NCI-H2196 treated with DMSO at 0.1 percent for 48 hours (cell line): ENCODE results near the gene CUL4A.
A peak's percentile ranks its signal among the peaks of the same experiment; 100 is the strongest.
"Not testable (repeated sequence)": the region's sequence is repeated elsewhere in the genome, so short reads cannot be mapped to it uniquely, and the experiment has no call there.

Experiments
- DNase-seq: peaks from one replicate; lab custom pipeline; 2025; ENCODE audit not compliant: unreplicated experiment; lab: John Stamatoyannopoulos, UW

CUL4A gene

DNA sequence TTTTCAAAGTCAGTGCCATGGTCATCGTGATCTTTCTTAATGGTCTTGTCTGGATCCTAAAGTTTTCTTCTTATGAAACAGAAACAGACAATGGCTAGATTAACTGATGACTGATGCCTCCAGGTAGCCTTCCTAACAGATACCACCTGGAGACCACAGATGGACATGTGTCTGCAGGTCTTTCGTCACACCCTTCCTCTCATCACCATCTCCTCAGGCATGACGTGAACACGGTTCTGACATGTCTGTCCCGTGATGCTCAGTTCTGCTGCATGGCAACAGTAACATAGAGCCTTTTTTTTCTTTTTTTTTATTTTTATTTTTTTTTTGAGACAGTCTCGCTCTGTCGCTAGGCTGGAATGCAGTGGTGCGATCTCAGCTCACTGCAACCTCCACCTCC, 74.5 kb downstream of the CUL4A start:
- DNase-seq: no peak

GRCh38 chr13:113288880-113289279, 79.5 kb downstream of the CUL4A start:
- no peak for DNase-seq

DNA sequence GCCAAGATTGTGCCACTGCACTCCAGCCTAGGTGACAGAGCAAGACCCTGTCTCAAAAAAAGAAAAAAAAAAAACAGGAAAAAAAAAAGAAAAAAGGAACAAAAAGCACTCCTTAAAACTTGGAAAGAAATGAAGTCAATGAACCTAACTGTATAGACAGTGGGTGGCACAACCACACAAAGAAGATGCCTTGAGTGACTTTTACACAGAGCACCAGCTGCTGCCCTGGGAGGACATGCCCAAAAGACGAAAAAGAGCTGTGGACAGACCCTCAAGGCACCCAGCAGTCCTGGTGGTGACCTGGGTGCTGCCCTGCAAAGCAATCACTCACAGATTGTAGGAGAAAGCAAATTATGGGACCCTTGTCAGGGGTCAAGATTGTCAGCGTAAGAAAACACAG, 81.7 kb downstream of the CUL4A start:
- DNase-seq: no peak

DNA sequence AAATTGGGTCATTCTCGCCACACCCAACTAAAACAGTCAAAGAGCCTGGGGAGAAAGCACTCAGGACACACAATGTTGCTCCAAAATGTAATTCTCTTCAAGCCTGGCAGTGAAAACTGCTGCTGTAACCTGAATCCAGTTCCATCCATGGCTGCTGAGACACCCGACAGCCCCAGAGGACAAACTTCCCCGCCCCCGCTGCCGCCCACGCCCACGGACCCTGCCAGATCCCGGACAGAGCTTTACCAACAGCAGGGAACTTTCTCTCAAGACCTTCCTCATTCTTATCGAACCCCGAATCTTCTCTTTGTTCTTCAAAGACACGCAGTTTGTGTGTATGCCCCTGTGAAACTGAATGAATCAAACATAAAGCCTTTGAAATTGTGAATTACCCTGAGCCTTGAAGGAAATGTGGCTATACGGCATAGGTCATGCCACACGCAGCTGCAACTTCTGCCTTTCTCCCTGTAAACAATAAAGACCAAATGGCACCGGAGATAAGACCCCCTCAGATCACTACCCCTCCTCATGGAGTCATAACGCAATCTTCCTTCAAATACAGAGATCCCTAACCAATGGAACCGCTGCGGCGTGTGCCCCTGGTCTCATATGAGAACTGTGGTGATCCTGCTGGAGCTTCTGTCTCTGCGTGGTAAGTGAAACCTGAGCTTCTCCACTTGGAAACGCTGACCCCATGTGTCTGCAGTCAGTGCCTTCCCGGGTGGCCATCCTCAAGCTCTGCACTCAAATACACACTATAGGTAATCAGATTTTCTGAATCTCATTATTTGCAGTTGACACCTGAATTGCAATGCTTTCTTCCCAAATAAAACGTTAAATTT, 82.8 kb downstream of the CUL4A start:
- DNase-seq: no peak

DNA sequence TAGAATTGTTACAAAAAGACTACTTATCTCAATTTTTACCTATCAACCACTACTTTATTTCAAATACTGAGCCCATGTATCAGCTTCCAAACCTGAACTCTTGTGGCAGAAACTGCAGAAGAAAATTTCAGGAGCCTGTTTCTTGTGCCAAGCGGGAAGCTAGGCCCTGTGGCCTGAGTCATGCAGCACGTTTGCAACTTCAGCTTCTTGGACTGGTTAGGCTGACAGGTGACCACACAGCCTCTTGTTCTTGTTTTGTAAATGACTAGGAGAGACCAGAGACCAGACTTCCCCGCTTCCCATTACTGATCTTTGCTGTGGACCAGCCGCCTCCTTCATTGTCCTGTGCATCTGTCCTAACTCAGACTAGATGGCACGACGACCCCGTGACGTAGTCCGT, 84.3 kb downstream of the CUL4A start:
- DNase-seq: no peak

DNA sequence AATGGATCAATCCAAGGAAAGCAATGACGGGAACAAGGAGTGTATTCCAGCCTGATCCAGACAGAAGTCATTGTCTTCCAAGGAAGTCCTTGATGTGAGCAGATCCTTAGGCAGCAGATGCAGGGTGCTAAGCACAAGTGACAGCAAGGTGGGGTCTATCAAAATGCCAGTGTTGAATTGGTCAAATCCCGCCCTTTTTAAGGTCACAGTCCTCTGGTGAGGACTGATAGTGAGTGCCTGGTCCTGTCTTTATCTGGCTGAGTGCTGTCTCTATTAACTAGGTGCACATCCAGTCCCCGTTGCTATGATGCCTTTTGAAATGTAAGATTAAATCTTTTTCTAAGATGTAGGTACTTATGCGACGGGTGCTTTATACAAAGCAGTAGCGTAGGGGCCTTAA, 86.4 kb downstream of the CUL4A start:
- DNase-seq: no peak

GRCh38 chr13:113296823-113297369, 87.5 kb downstream of the CUL4A start, which contains the start of gene LAMP1:
TSS of gene LAMP1 (plus strand) at chr13:113297239. CDS start at chr13:113297435, 196 bp downstream.
- DNase-seq: peak; percentile 61

- no peak for DNase-seq
These were observed 88.1 kb downstream of the CUL4A start for GRCh38 chr13:113297370-113298042.

DNA sequence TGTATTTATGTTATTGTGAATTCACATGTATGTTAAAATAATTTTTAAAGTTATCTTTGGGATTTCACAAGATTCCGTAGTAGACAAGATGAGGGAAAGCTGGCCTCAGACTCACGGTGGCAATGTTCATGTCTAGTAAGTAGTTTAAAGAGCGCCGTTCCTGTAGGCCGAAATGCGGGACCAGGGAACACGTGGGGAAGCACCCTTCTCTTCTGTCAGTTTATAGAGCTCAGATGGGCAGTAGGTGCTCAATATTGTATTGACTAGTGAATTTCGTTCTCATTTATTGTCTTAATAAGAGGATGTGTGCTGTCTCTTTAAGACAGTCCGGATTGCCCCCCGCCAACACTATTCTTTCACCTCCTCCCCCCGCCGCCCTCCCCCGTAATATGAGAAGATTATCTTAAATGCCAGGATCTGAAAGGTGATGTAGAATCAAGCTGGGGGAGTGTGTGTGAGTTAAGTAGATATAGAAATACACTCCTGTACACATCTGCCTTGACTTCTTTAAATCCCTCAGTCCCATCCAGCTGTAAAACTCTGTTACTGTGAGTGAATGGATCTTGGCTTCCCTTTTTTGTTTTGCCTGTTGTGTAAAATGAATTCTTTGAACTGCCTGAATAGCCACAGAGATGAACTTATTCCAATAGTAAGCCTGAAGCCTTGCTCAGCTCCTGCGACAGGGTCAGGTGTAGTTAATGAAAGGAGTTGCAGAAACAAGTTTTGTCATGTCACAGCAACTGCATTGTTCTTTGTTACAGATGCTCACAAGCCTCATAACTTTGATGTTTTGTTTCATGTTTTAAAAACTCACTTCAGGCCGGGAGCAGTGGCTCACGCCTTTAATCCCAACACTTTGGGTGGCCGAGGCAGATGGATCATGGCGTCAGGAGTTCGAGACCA, 88.9 kb downstream of the CUL4A start:
- DNase-seq: no peak

DNA sequence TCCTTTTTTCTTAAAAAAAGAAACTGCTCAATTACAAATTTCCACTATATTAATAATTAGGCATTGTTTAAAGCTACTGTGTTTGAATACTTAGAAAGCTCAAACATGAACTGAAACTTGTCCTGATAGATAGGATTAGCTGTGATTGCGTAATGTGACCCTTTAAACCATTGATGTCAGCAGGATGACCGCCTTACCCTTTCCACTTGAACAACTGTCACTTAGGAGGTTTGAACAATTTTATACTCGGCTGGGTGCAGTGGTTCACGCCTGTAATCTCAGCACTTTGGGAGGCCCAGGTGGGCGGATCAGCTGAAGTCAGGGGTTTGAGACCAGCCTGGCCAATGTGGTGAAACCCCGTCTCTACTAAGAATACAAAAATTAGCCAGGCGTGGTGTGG, 90.5 kb downstream of the CUL4A start:
- DNase-seq: no peak

DNA sequence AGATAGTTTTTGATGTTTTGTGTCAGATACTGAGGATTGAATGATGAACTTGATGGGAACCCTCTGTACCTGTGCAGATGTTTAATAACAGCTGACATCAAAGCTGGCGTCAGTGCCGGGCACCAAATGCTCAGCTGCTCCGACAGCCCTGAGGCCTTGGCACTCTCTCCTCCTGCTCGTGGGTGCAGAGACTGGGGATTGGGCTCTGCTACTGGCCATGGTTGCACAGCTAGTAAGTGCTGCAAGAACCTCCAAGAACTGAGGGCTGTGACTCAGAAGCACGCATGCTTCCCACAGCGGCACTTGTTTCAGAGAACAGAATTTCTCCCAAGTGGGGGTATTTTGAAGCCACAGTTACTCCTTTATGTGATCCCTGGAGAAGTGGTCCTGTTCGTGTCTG, 93.6 kb downstream of the CUL4A start:
- no peak for DNase-seq

GRCh38 chr13:113304121-113304520, 94.7 kb downstream of the CUL4A start:
- no peak for DNase-seq

DNA sequence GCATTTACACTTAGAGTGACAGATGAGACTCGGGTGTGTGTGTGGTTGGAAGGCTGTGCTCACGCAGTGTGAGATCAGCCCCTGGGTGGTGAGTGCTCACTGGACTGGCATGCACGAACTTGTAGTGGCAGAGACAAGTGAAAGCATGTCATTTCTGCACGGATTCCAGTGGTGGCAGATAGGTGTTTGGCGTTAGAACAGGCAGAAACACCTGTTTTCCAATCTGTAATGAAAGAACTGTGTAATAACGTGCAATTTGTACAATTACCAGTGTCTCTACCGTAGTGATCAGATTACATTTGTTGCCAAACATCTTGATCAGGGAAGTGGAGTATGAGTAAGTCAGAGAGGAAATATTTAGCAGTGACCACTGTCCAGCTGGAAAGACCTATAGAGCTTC, 95.8 kb downstream of the CUL4A start:
- DNase-seq: no peak

GRCh38 chr13:113307491-113307890, 98.1 kb downstream of the CUL4A start:
- DNase-seq: no peak

DNA sequence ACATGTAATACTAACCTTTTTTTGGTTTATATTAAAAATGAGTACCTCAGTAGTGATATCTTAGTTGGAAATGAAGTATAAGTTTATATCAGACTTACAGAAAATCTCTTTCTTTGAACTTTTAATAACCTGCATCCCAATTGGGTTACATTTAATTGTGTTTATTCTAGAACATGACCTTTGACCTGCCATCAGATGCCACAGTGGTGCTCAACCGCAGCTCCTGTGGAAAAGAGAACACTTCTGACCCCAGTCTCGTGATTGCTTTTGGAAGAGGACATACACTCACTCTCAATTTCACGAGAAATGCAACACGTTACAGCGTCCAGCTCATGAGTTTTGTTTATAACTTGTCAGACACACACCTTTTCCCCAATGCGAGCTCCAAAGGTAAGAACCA, 100.1 kb downstream of the CUL4A start:
- DNase-seq: no peak

DNA sequence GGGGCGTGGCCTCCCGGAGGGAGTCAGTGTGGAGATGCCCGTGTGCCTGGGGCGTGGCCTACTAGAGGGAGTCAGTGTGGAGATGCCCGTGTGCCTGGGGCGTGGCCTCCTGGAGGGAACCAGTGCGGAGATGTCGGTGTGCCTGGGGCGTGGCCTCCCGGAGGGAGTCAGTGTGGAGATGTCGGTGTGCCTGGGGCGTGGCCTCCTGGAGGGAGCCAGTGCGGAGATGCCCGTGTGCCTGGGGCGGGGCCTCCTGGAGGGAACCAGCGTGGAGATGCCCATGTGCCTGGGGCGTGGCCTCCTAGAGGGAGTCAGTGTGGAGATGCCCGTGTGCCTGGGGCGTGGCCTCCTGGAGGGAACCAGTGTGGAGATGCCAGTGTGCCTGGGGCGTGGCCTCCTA, 104.7 kb downstream of the CUL4A start:
- DNase-seq: not testable (repeated sequence)

DNA sequence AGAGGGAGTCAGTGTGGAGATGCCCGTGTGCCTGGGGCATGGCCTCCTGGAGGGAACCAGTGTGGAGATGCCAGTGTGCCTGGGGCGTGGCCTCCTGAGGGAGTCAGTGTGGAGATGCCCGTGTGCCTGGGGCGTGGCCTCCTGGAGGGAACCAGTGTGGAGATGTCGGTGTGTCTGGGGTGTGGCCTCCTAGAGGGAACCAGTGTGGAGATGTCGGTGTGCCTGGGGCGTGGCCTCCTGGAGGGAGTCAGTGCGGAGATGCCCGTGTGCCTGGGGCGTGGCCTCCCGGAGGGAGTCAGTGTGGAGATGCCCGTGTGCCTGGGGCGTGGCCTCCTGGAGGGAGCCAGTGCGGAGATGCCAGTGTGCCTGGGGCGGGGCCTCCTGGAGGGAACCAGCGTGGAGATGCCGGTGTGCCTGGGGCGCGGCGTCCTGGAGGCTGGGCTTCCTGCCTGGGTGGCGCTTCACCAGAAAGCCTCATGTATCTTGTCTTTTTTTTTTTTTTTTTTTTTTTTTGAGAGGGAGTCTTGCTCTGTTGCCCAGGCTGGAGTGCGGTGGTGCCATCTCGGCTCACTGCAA, 105.6 kb downstream of the CUL4A start:
- DNase-seq: not testable (repeated sequence)

GRCh38 chr13:113315992-113316391, 106.6 kb downstream of the CUL4A start:
- no peak for DNase-seq
